K562 (cell line): ENCODE data around the gene ELF5. TPM values are rescaled to one million over a fixed set of nuclear protein-coding genes. Genes with fewer than 3 reads are reported as not detected.

ENCODE experiments used
- ATAC-seq: fragments of 200-7000 bp; cut with Tn5 transposase; 3 replicates; pipeline ENCODE4 v1.9.1; 2020; ENCODE audit warnings: moderate library complexity
- BruUV-seq: library from RNA; stranded (reverse); fragments of 400-500 nt; replicated peaks from 2 replicates; lab custom pipeline; 2021; lab: Mats Ljungman, UMichigan
- CTCF ChIA-PET: fragments of 300-600 bp; formaldehyde crosslinking; extraction: SDS; loops from one replicate; lab custom pipeline; 2021; ENCODE audit warnings: low intra/inter-chr PET ratio; lab: Yijun Ruan, JAX
- POLR2A ChIA-PET: fragments of 300-600, 350-650 bp; sonication (Branson Sonifier 250); formaldehyde crosslinking; extraction: SDS; loops from one replicate; lab custom pipeline; 2021; ENCODE audit warnings: antibody characterized with exemption, inconsistent platforms; lab: Yijun Ruan, JAX
- DNase-seq, 4 experiments: peaks; one replicate each; pipeline versions ENCODE4 v3.0.0 to v3.0.0-alpha.2; 2011 to 2018; ENCODE audit warnings: low spot score in 3 of 4, mixed read lengths in 3 of 4; ENCODE audit errors: extremely low read depth in 1 of 4
- FAIRE-seq: peaks from 2 replicates; lab custom pipeline; 2011; peaks lifted over from hg19 to GRCh38; lab: Jason Lieb, UNC
- H2AFZ ChIP-seq: 2 replicates; pipeline ENCODE4 v1.6.0; 2011; ENCODE audit warnings: low read depth, low read length, control low read depth, inconsistent platforms
- H3K27ac ChIP-seq: fragments of 200-600 bp; 3 replicates; pipeline ENCODE4 v1.8.0; 2011; ENCODE audit warnings: low read depth, mild to moderate bottlenecking, control low read depth, inconsistent platforms, low read length, moderate library complexity, mixed read lengths; ENCODE audit errors: extremely low read depth
- H3K27me3 ChIP-seq, 2 experiments: fragments of 300-600 bp in 1 of 2; 2 replicates in 1 of 2; 3 replicates in 1 of 2; pipeline versions ENCODE4 v1.6.0 to v1.8.0; 2011; ENCODE audit warnings: inconsistent platforms in 2 of 2, low read length in 2 of 2, mild to moderate bottlenecking in 1 of 2, mixed read lengths in 1 of 2, moderate library complexity in 1 of 2; ENCODE audit not compliant: control insufficient read depth in 2 of 2, insufficient read depth in 2 of 2
- H3K36me3 ChIP-seq: fragments of 300-600 bp; 3 replicates; pipeline ENCODE4 v1.8.0; 2011; ENCODE audit warnings: mild to moderate bottlenecking, low read length, inconsistent platforms; ENCODE audit not compliant: control insufficient read depth, insufficient read depth
- H3K4me1 ChIP-seq, 2 experiments: fragments of 200-600 bp in 1 of 2; replicated peaks in 1 of 2; 2 replicates in 1 of 2; 3 replicates in 1 of 2; pipeline versions ENCODE4 v1.5.1 to v1.8.0; 2011; ENCODE audit warnings: inconsistent platforms in 2 of 2, low read length in 2 of 2, mild to moderate bottlenecking in 1 of 2, mixed read lengths in 1 of 2, moderate library complexity in 1 of 2; ENCODE audit not compliant: control insufficient read depth in 2 of 2, insufficient read depth in 2 of 2
- H3K4me2 ChIP-seq: 2 replicates; pipeline ENCODE4 v1.6.1; 2011; ENCODE audit warnings: low read length, control low read depth, inconsistent platforms, mixed read lengths; ENCODE audit not compliant: insufficient read depth
- H3K4me3 ChIP-seq: fragments of 200-600 bp; sonication (generic), shearing (Covaris generic); 2 replicates; pipeline ENCODE4 v1.5.1; 2016; ENCODE audit warnings: control low read depth, inconsistent platforms
- H3K79me2 ChIP-seq: fragments of 200-600 bp; 3 replicates; pipeline ENCODE4 v1.8.0; 2011; ENCODE audit warnings: low read length, inconsistent platforms; ENCODE audit not compliant: control insufficient read depth, insufficient read depth
- H3K9ac ChIP-seq, 2 experiments: 2 replicates each; pipeline versions ENCODE4 v1.6.0 to v1.6.1; 2011; ENCODE audit warnings: low read depth in 2 of 2, low read length in 2 of 2, control low read depth in 1 of 2, inconsistent platforms in 1 of 2, mild to moderate bottlenecking in 1 of 2, mixed read lengths in 1 of 2; ENCODE audit not compliant: insufficient read depth in 1 of 2
- H3K9me1 ChIP-seq: one replicate; pipeline ENCODE4 v1.6.0; 2011; ENCODE audit warnings: inconsistent platforms, mild to moderate bottlenecking, low read length, moderate library complexity; ENCODE audit not compliant: control insufficient read depth, insufficient read depth
- H3K9me3 ChIP-seq: replicated peaks from 2 replicates; pipeline ENCODE4 v1.5.1; 2011; ENCODE audit warnings: low read depth, low read length, inconsistent platforms; ENCODE audit not compliant: control insufficient read depth, insufficient read depth
- H4K20me1 ChIP-seq: replicated peaks from 2 replicates; pipeline ENCODE4 v1.6.1; 2011; ENCODE audit warnings: low read length, inconsistent platforms, mixed read lengths; ENCODE audit not compliant: control insufficient read depth, insufficient read depth
- CREM ChIP-seq: IDR thresholded peaks from 2 replicates; pipeline ENCODE4 v1.6.1; 2014; ENCODE audit warnings: antibody characterized with exemption, low read depth
- HSF4 ChIP-seq: fragments of 250-450 bp; sonication (Bioruptor Pico); IDR thresholded peaks from 2 replicates; pipeline ENCODE4 v2.1.2; 2022; ENCODE audit warnings: mild to moderate bottlenecking, moderate library complexity, borderline replicate concordance
- MAZ ChIP-seq, 2 experiments: fragments of 450-650 bp in 1 of 2; sonication (generic) in 1 of 2; formaldehyde crosslinking; IDR thresholded peaks in 1 of 2; conservative IDR thresholded peaks in 1 of 2; 2 replicates each; pipeline versions ENCODE4 v1.4.0 to v1.5.0; 2020; ENCODE audit warnings: mild to moderate bottlenecking in 1 of 2, missing genetic modification reagents in 1 of 2
- NRF1 ChIP-seq, 2 experiments: fragments of 450-650 bp; IDR thresholded peaks in 1 of 2; conservative IDR thresholded peaks in 1 of 2; 2 replicates each; pipeline ENCODE4 v1.6.1; 2014; ENCODE audit warnings: mild to moderate bottlenecking in 2 of 2
- SMAD2 ChIP-seq: fragments of 150-350 bp; IDR thresholded peaks from 2 replicates; pipeline ENCODE4 v1.6.1; 2014; ENCODE audit warnings: low read depth, mild to moderate bottlenecking, low read length
- STAT5A ChIP-seq: IDR thresholded peaks from 2 replicates; pipeline ENCODE4 v1.6.1; 2012; ENCODE audit warnings: low read length, inconsistent platforms, borderline replicate concordance
- ZC3H11A ChIP-seq: IDR thresholded peaks from 2 replicates; pipeline ENCODE4 v1.6.1; 2012; ENCODE audit warnings: low read depth, low read length, improper control_type of control experiment
- ZNF707 ChIP-seq: fragments of 250-450 bp; sonication (Bioruptor Pico); conservative IDR thresholded peaks from 2 replicates; pipeline ENCODE4 v1.8.0; 2022; ENCODE audit warnings: inconsistent platforms, mild to moderate bottlenecking, moderate library complexity
- WGBS: fragments of 100-300 bp; shearing (Covaris generic); methylation state at CpG from one replicate; pipeline ENCODE4 v1.1.6; 2016; ENCODE audit warnings: low coverage, mixed read lengths; ENCODE audit not compliant: insufficient coverage; ENCODE audit errors: missing lambda C conversion rate; 5-methylcytosine and 5-hydroxymethylcytosine counted together
- in situ Hi-C: fragments of 300-500 bp; cut with MboI; formaldehyde crosslinking; loops from 4 replicates; pipeline ENCODE4 v1.15.0; 2018; ENCODE audit warnings: inconsistent platforms, mixed read lengths
- intact Hi-C: fragments of 100-400 bp; cut with micrococcal nuclease; formaldehyde crosslinking; loops from 2 replicates; pipeline ENCODE4 v1.14.2; 2022
- polyA plus RNA-seq, 8 experiments: library from polyadenylated mRNA; depleted of rRNA in 4 of 8; stranded (reverse) in 5 of 8; unstranded in 3 of 8; fragments of >200 nt; fragmentation: Nextera tagmentation in 2 of 8; fragmentation: Illumina TruSeq in 1 of 8; extraction: Ambion mirVana in 2 of 8; extraction: Trizol in 1 of 8; gene quantifications; 2 replicates each; pipeline versions ENCODE4 v1.2.1 to v1.2.3, GENCODE V29; 2011 to 2014; ENCODE audit warnings: inconsistent platforms in 1 of 8, missing spikeins in 1 of 8
- total RNA-seq, 7 experiments: library from RNA; depleted of rRNA in 6 of 7; stranded (reverse); fragments of >200 nt in 6 of 7; fragmentation: Illumina TruSeq in 2 of 7; extraction: Trizol in 2 of 7; gene quantifications; 2 replicates each; pipeline versions ENCODE4 v1.2.1 to v1.2.3, GENCODE V29; 2011 to 2021; ENCODE audit warnings: low replicate concordance in 1 of 7
- TF ChIP-seq, protein P1 (sequence below), 3 experiments: IDR thresholded peaks in 2 of 3; conservative IDR thresholded peaks in 1 of 3; 2 replicates each; pipeline ENCODE4 v1.5.1; 2011 to 2012; ENCODE audit warnings: low read length in 3 of 3, mild to moderate bottlenecking in 3 of 3, control low read depth in 2 of 3, improper control_type of control experiment in 1 of 3, inconsistent platforms in 1 of 3, low read depth in 1 of 3, mixed read lengths in 1 of 3, moderate library complexity in 1 of 3; ENCODE audit not compliant: insufficient read depth in 2 of 3

The ELF5 gene
- total and polyA plus RNA-seq, 9 of the 15 experiments (the other 6 are each of a cell fraction or from before 2014, with no cell fraction given): not detected

DNA sequence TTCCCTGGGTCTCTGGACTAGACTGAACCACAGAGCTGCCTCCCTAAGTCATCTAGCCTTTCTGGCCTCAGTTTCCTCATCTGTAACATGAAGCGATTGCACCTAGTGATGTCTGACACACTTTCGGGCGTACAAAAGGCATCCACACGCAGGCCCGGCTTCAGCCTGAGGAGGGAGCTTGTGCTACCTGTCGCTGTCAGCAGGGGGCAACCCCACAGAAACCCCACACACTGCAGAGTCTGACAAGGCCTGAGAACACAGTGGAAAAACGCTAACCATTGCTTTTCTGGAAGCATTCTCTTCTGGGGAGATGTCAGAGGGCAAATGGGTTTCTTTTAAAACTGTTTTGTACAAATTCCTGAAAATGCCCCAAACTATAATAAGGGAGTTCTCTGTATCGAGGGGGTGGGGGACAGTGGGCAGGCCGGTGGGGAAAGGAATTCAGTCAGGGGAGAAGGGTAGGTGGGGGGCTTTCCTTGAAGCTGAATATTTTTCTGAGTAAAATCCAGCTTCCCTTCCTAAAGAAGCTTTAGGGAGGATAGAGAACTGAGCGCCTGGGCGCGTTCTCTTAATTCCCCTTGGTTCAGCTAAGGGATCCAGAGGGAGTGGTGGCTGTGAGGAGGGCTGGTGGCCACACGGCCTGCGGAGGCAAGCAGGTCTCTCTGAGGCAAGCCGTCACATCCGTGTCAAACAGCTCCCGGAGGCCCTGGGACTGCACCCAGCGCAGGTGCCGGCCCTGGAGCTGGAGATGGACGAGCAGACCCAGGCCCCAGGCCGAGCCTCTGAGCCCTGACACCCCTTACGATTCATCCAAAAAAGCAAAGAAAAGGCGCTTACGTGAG lies 533 bp downstream of the ELF5 start (continued):
- TF ChIP-seq NRF1 (conservative IDR thresholded peaks at IDR 0.05 in 1 of 2, IDR thresholded peaks at IDR 0.05 in 1 of 2) (peak; percentile 43 to 53), STAT5A (no peak), ZC3H11A (0 out of 2 replicates have a peak, but pooled peaks have one; percentile 30), CREM (peak; percentile 44; the same call in 1 of the 2 replicates), HSF4 (CRISPR knock-in tag) (no peak), MAZ (CRISPR knock-in tag; conservative IDR thresholded peaks at IDR 0.05 in 1 of 2, IDR thresholded peaks at IDR 0.05 in 1 of 2) (no peak)
- TF ChIP-seq, protein P1, sequence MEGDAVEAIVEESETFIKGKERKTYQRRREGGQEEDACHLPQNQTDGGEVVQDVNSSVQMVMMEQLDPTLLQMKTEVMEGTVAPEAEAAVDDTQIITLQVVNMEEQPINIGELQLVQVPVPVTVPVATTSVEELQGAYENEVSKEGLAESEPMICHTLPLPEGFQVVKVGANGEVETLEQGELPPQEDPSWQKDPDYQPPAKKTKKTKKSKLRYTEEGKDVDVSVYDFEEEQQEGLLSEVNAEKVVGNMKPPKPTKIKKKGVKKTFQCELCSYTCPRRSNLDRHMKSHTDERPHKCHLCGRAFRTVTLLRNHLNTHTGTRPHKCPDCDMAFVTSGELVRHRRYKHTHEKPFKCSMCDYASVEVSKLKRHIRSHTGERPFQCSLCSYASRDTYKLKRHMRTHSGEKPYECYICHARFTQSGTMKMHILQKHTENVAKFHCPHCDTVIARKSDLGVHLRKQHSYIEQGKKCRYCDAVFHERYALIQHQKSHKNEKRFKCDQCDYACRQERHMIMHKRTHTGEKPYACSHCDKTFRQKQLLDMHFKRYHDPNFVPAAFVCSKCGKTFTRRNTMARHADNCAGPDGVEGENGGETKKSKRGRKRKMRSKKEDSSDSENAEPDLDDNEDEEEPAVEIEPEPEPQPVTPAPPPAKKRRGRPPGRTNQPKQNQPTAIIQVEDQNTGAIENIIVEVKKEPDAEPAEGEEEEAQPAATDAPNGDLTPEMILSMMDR (IDR thresholded peaks at IDR 0.05 in 2 of 3, conservative IDR thresholded peaks at IDR 0.05 in 1 of 3; ENCODE audit: insufficient read depth in 2 of 3, low read depth in 1 of 3, low read length in 3 of 3): peak; percentile 85 to 95 (median 93)

DNA sequence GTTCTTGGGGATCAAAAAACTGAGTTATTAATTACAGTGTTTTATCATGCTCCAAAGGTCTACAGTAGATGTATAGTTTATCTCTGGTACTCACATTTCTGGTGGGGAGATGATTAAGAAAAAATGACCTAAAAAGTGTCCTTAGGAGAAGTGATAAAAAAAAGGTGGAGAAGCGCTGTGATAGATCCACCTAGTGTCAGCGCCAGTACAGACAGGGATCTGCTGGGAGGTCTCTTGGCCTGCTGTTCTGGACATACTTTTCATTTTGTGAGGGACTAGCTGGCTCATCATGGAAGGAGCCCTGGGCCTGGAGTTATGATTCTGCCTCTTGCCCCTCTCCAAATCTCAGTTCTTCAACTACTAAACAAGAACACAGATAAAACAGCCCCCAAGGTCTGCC lies 2.9 kb downstream of the ELF5 start:
- TF ChIP-seq, protein P1 (IDR thresholded peaks at IDR 0.05 in 2 of 3, conservative IDR thresholded peaks at IDR 0.05 in 1 of 3; ENCODE audit: insufficient read depth in 2 of 3, low read depth in 1 of 3, low read length in 3 of 3): 0 out of 6 replicates have a peak, but pooled peaks of 1 of the 3 experiments have one; percentile 0
- TF ChIP-seq SMAD2 (no peak), ZNF707 (no peak)
- Histone ChIP-seq H3K9me3 (no peaks in the 10 kb centered on the region), H3K79me2 (no peaks in the 10 kb centered on the region), H3K9ac (no peak overlapping the region), H3K9me1 (no peaks in the 10 kb centered on the region), H4K20me1 (no peaks in the 10 kb centered on the region), H3K27me3 (no peaks in the 10 kb centered on the region), H3K4me1 (peaks cover 0 to 3% of the 10 kb centered on the region in 2 experiments; a peak in 1 of 5 replicates), H2AFZ (no peak overlapping the region), H3K4me2 (no peak overlapping the region), H3K4me3 (no peak overlapping the region), H3K27ac (no peak overlapping the region), H3K36me3 (no peaks in the 10 kb centered on the region)
- in situ Hi-C loops (no loop called here), intact Hi-C loops (loop anchor here (5.0 kb wide), 1 partner anchor 882 kb away; no protein-coding TSS in a partner anchor)
- FAIRE-seq (no peak), ATAC-seq (no peak), DNase-seq (no peak)
- 29% methylated on average over 2 of the region's 2 CpGs for WGBS
- BruUV-seq: no TSS peak
- ChIA-PET CTCF (no interaction called here), POLR2A (no interaction called here)
